Spleen (tissue), 11 donors: ENCODE results near the gene SGIP1. TPM values are rescaled to one million over a fixed set of nuclear protein-coding genes. Genes with fewer than 3 reads are reported as not detected.

Experiments used
- DNase-seq: peaks from one replicate; pipeline ENCODE4 v3.0.0-alpha.2; 2020
- H3K27ac ChIP-seq, 8 donors: fragments of 200-600 bp; sonication (generic) in 7 of 8; 1 replicate in 4 of 8; 2 replicates in 4 of 8; pipeline versions ENCODE4 v1.5.0 to v1.8.0; 2016 to 2021; ENCODE audit warnings: inconsistent platforms in 4 of 8, mild to moderate bottlenecking in 4 of 8, moderate library complexity in 1 of 8
- H3K27me3 ChIP-seq, 7 donors: fragments of 200-600 bp; sonication (generic) in 6 of 7; replicated peaks in 1 of 7; 1 replicate in 4 of 7; 2 replicates in 3 of 7; pipeline versions ENCODE4 v1.5.0 to v1.8.0; 2016 to 2021; ENCODE audit warnings: inconsistent platforms in 3 of 7, mild to moderate bottlenecking in 1 of 7
- H3K36me3 ChIP-seq, 6 donors: fragments of 200-600 bp; sonication (generic) in 5 of 6; 1 replicate in 4 of 6; 2 replicates in 2 of 6; pipeline versions ENCODE4 v1.5.0 to v1.8.0; 2016 to 2021; ENCODE audit warnings: inconsistent platforms in 2 of 6
- H3K4me1 ChIP-seq, 6 donors: fragments of 200-600 bp; sonication (generic) in 5 of 6; 1 replicate in 3 of 6; 2 replicates in 3 of 6; pipeline versions ENCODE4 v1.5.0 to v1.8.0; 2016 to 2021; ENCODE audit warnings: inconsistent platforms in 3 of 6
- H3K4me3 ChIP-seq, 8 donors: fragments of 200-600 bp; sonication (generic) in 7 of 8; 1 replicate in 4 of 8; 2 replicates in 4 of 8; pipeline versions ENCODE4 v1.5.0 to v1.8.0; 2016 to 2021; ENCODE audit warnings: inconsistent platforms in 4 of 8, mild to moderate bottlenecking in 4 of 8, moderate library complexity in 2 of 8
- H3K9me3 ChIP-seq, 8 donors: fragments of 200-600 bp; sonication (generic) in 7 of 8; 1 replicate in 4 of 8; 2 replicates in 4 of 8; pipeline versions ENCODE4 v1.5.0 to v1.8.0; 2016 to 2021; ENCODE audit warnings: inconsistent platforms in 4 of 8
- POLR2A ChIP-seq, 3 donors: fragments of 450-650 bp; IDR thresholded peaks; one replicate each; pipeline ENCODE4 v1.5.1; 2017; ENCODE audit warnings: antibody characterized with exemption in 3 of 3, mild to moderate bottlenecking in 1 of 3
- POLR2AphosphoS5 ChIP-seq, 3 donors: sonication (generic); formaldehyde crosslinking; IDR thresholded peaks; one replicate each; pipeline ENCODE4 v1.5.1; 2017; ENCODE audit warnings: antibody characterized with exemption in 3 of 3
- WGBS, 5 donors: extraction: QIAGEN DNeasy Blood & Tissue Kit in 3 of 5; methylation state at CpG; one replicate each; pipeline versions ENCODE4 v1.1.5 to v1.1.7; 2013 to 2018; 5-methylcytosine and 5-hydroxymethylcytosine counted together
- intact Hi-C: fragments of 100-400 bp; cut with DNase I; formaldehyde crosslinking; loops from one replicate; pipeline ENCODE4 v1.15.0; 2023; ENCODE audit warnings: low total_unique reads
- polyA plus RNA-seq, 3 donors: library from polyadenylated mRNA; stranded (reverse); fragments of 200-250 nt; gene quantifications; one replicate each; pipeline ENCODE4 v1.2.1, GENCODE V29; 2013
- total RNA-seq, 7 donors: library from RNA; depleted of rRNA in 3 of 7; stranded (reverse); fragments of >200 nt in 3 of 7; fragmentation: NEBNext Ultra II Directional in 4 of 7; extraction: Animal tissue kit (Norgen Biotek cat#: 25700) in 4 of 7; gene quantifications; one replicate each; pipeline versions ENCODE4 v1.1.0 to v1.2.1, GENCODE V29; 2016 to 2021
- TF ChIP-seq, protein P1 (sequence below), 11 experiments: fragments of 200-600 bp in 7 of 11; fragments of 450-650 bp in 4 of 11; sonication (generic) in 4 of 11; IDR thresholded peaks in 8 of 11; conservative IDR thresholded peaks in 3 of 11; 1 replicate in 7 of 11; 2 replicates in 4 of 11; pipeline versions ENCODE4 v1.4.0 to v1.8.0; 2016 to 2021; ENCODE audit warnings: antibody characterized with exemption in 11 of 11, inconsistent platforms in 4 of 11, mild to moderate bottlenecking in 1 of 11
- donor health status: healthy with polysubstance abuse.
- donor health status: DM: no; HTN: no; CAD: no; lungs with moderate emphysema.
- donor health status: DM: no; HTN: no; CAD: no.
- donor health status: Bipolar disorder and iron deficiency.
- donor health status: healthy.
- donor health status: DM: no; HTN: no; CAD: no.
- donor health status: DM: yes; HTN: yes; CAD: no.

Gene SGIP1
- total and polyA plus RNA-seq, 10 donors = 0.13 to 1.6 (median 0.74) TPM; not detected in 2

- Histone ChIP-seq H3K9me3 (peaks cover 0 to 4% (median 0%) of the 10 kb centered on the region in 8 donors), H3K27me3 (peaks cover 0 to 29% (median 0%) of the 10 kb centered on the region in 7 donors), H3K27ac (no peak overlapping the region), H3K36me3 (no peaks in the 10 kb centered on the region), H3K4me1 (no peaks in the 10 kb centered on the region), H3K4me3 (no peak overlapping the region)
- DNase-seq = no peak
- TF ChIP-seq, protein P1, sequence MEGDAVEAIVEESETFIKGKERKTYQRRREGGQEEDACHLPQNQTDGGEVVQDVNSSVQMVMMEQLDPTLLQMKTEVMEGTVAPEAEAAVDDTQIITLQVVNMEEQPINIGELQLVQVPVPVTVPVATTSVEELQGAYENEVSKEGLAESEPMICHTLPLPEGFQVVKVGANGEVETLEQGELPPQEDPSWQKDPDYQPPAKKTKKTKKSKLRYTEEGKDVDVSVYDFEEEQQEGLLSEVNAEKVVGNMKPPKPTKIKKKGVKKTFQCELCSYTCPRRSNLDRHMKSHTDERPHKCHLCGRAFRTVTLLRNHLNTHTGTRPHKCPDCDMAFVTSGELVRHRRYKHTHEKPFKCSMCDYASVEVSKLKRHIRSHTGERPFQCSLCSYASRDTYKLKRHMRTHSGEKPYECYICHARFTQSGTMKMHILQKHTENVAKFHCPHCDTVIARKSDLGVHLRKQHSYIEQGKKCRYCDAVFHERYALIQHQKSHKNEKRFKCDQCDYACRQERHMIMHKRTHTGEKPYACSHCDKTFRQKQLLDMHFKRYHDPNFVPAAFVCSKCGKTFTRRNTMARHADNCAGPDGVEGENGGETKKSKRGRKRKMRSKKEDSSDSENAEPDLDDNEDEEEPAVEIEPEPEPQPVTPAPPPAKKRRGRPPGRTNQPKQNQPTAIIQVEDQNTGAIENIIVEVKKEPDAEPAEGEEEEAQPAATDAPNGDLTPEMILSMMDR (IDR thresholded peaks at IDR 0.05 in 8 of 11, conservative IDR thresholded peaks at IDR 0.05 in 3 of 11) = no peak
- TF ChIP-seq POLR2AphosphoS5 (IDR thresholded peaks at IDR 0.05) = no peak
- TF ChIP-seq POLR2A (IDR thresholded peaks at IDR 0.05) = no peak
- intact Hi-C loops = no loop called here
Observed at GRCh38 chr1:66618390-66618789, 84.4 kb downstream of the SGIP1 start.

DNA sequence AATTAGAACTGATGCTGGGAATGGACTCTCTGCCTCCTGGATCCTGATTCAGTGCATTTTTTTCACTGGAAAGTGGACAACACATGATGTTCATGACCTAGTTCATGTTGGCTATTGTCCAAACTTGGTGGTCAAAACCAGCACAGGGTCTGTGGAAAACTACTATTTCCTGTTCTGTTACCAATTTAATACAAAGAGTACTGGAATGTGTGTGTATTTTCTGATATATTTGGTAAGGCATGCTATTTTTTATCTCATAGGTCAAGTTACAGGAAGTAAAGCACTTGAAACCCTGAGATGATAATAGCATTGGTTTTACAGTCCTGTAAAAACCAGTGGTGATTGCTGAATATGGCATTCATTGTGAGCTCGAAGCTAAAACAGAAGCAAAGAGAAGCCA lies 89.9 kb downstream of the SGIP1 start:
- Histone ChIP-seq H3K9me3 (peaks cover 0 to 4% (median 0%) of the 10 kb centered on the region in 8 donors), H3K27ac (no peak overlapping the region), H3K27me3 (peaks cover 0 to 15% (median 0%) of the 10 kb centered on the region in 7 donors), H3K36me3 (no peaks in the 10 kb centered on the region), H3K4me3 (no peak overlapping the region), H3K4me1 (no peaks in the 10 kb centered on the region)
- no peak for DNase-seq
- WGBS, 5 donors = 16 to 48% (median 36%) methylated on average over 1 of the region's 1 CpG
- intact Hi-C loops = no loop called here
- no peak for TF ChIP-seq POLR2AphosphoS5 (IDR thresholded peaks at IDR 0.05)
- no peak for TF ChIP-seq POLR2A (IDR thresholded peaks at IDR 0.05)
- TF ChIP-seq, protein P1 (IDR thresholded peaks at IDR 0.05 in 8 of 11, conservative IDR thresholded peaks at IDR 0.05 in 3 of 11) = no peak

DNA sequence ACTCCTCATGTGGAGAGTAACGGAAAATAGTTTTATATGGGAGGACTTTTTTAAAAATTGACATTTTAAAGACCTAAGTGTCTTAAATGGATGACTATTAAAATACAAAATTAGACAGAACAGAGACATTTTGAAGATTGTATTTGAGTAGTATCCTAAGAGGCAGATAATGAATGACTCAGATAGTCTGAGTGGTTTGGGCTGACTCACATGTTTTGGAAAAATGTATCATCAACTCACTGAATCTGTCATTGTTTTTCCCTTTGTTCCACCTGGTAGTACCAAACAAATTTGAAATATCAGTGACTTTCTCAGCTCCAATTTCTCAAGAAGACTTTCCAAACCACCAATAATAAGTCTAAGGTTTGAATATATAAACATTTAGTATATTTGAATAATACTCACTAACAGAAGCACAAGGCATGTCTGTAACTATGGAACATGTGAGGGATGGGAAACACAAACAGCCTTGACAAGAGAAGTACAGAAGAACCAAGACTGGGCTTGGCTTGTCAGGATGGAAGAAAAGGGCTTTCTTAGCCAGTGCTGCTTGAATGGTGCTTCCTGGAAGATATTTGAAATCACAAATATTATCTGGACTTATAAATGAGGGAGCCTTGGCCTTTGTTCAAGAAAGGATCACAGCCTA lies 90.6 kb downstream of the SGIP1 start:
- Histone ChIP-seq H3K27me3 (peaks cover 0 to 18% (median 0%) of the 10 kb centered on the region in 7 donors), H3K4me3 (no peak overlapping the region), H3K36me3 (no peaks in the 10 kb centered on the region), H3K4me1 (no peaks in the 10 kb centered on the region), H3K9me3 (peaks cover 0 to 4% (median 0%) of the 10 kb centered on the region in 8 donors), H3K27ac (no peak overlapping the region)
- TF ChIP-seq POLR2AphosphoS5 (IDR thresholded peaks at IDR 0.05) = no peak
- no peak for TF ChIP-seq POLR2A (IDR thresholded peaks at IDR 0.05)
- TF ChIP-seq, protein P1 (IDR thresholded peaks at IDR 0.05 in 8 of 11, conservative IDR thresholded peaks at IDR 0.05 in 3 of 11) = no peak
- DNase-seq = no peak
- intact Hi-C loops = no loop called here
- 62 to 80% (median 74%) methylated on average over 1 of the region's 1 CpG for WGBS, 5 donors

DNA sequence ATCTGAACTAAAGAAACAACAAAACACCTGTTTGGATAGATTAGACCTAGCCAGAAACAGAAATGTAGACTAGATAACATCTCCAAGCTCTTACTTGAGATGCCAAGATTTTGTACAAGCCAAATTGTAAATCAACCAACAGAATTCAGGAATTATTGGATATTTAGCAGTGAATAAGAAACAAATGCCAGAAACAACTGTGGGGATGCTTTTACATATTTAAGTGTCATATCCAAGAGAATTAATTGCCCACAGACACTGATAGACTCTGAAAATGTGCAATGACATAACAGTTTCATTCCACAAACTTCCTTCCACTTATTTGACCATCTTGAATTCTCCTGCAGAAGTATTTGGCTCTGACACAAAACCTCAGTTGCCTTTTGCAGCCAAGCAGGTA lies 92.3 kb downstream of the SGIP1 start:
- peaks cover 0 to 4% (median 0%) of the 10 kb centered on the region in 8 donors for H3K9me3 ChIP-seq
- H3K4me1 ChIP-seq = no peaks in the 10 kb centered on the region
- peaks cover 0 to 17% (median 0%) of the 10 kb centered on the region in 7 donors for H3K27me3 ChIP-seq
- no peak overlapping the region for H3K27ac ChIP-seq
- TF ChIP-seq POLR2A (IDR thresholded peaks at IDR 0.05) = no peak
- TF ChIP-seq, protein P1 (IDR thresholded peaks at IDR 0.05 in 8 of 11, conservative IDR thresholded peaks at IDR 0.05 in 3 of 11) = no peak
- TF ChIP-seq POLR2AphosphoS5 (IDR thresholded peaks at IDR 0.05) = no peak
- intact Hi-C loops = no loop called here
- H3K36me3 ChIP-seq = no peaks in the 10 kb centered on the region
- no peak for DNase-seq
- no peak overlapping the region for H3K4me3 ChIP-seq
